Stimulated activated CD4-positive, alpha-beta T cell treated with anti-CD3 and anti-CD28 coated beads, Interleukin-12 subunit alpha, Interleukin-12 subunit beta, amount 100 ng/mL, for 48 hours (primary cell): Measurements from ENCODE around the gene DPP6.
"Not testable (repeated sequence)": the region's sequence is repeated elsewhere in the genome, so short reads cannot be mapped to it uniquely, and the experiment has no call there.

ENCODE experiments used
- DNase-seq, 3 donors: peaks; one replicate each; pipeline ENCODE4 v3.0.0-alpha.2; 2020; ENCODE audit warnings: low read depth in 2 of 3, low spot score in 1 of 3

The DPP6 gene

GRCh38 chr7:154146707-154147038 is 94.5 kb downstream of the DPP6 start:
- DNase-seq: not testable (repeated sequence)

GRCh38 chr7:154148791-154149516 is 96.8 kb downstream of the DPP6 start:
- DNase-seq: not testable (repeated sequence)

- DNase-seq: not testable (repeated sequence)
These were observed 98.5 kb downstream of the DPP6 start for GRCh38 chr7:154150656-154151055.

GRCh38 chr7:154151306-154151705 is 99.1 kb downstream of the DPP6 start:
- DNase-seq: not testable (repeated sequence)

GRCh38 chr7:154155928-154156327 is 103.7 kb downstream of the DPP6 start:
- not testable (repeated sequence) for DNase-seq

- DNase-seq: not testable (repeated sequence)
These were observed 110.7 kb downstream of the DPP6 start for GRCh38 chr7:154162921-154163320.

GRCh38 chr7:154163642-154164041 is 111.4 kb downstream of the DPP6 start:
- not testable (repeated sequence) for DNase-seq

- DNase-seq: no peak
These were observed 114.9 kb downstream of the DPP6 start for GRCh38 chr7:154167051-154167450.

- DNase-seq: no peak
These were observed 115.6 kb downstream of the DPP6 start for GRCh38 chr7:154167807-154168206.

GRCh38 chr7:154171422-154171821 is 119.2 kb downstream of the DPP6 start:
- DNase-seq: no peak

GRCh38 chr7:154172236-154172635 is 120.0 kb downstream of the DPP6 start:
- DNase-seq: no peak

GRCh38 chr7:154177584-154177983 is 125.4 kb downstream of the DPP6 start:
- DNase-seq: no peak

GRCh38 chr7:154178895-154179294 is 126.7 kb downstream of the DPP6 start:
- no peak for DNase-seq

- DNase-seq: no peak
These were observed 131.3 kb downstream of the DPP6 start for GRCh38 chr7:154183482-154183881.

- no peak for DNase-seq
These were observed 131.7 kb downstream of the DPP6 start for GRCh38 chr7:154183946-154184345.

- DNase-seq: no peak
These were observed 134.6 kb downstream of the DPP6 start for GRCh38 chr7:154186811-154187210.

- no peak for DNase-seq
These were observed 136.1 kb downstream of the DPP6 start for GRCh38 chr7:154188330-154188729.

GRCh38 chr7:154195266-154195665 is 143.1 kb downstream of the DPP6 start:
- no peak for DNase-seq

GRCh38 chr7:154198481-154198880 is 146.3 kb downstream of the DPP6 start:
- no peak for DNase-seq

GRCh38 chr7:154200241-154200640 is 148.0 kb downstream of the DPP6 start:
- DNase-seq: no peak

- DNase-seq: no peak
These were observed 149.8 kb downstream of the DPP6 start for GRCh38 chr7:154202002-154202401.

GRCh38 chr7:154204046-154204445 is 151.8 kb downstream of the DPP6 start:
- no peak for DNase-seq

GRCh38 chr7:154212861-154213260 is 160.7 kb downstream of the DPP6 start:
- DNase-seq: no peak
